ENCODE results near the gene ACOT4. TPM values are rescaled to one million over a fixed set of nuclear protein-coding genes. Genes with fewer than 3 reads are reported as not detected.
A peak's percentile ranks its signal among the peaks of the same experiment; 100 is the strongest.
"Not testable (repeated sequence)": the region's sequence is repeated elsewhere in the genome, so short reads cannot be mapped to it uniquely, and the experiment has no call there.

Gene ACOT4
- total and polyA plus RNA-seq, 7 donors: 0.11 to 2.5 (median 0.30) TPM

GRCh38 chr14:73570913-73571312, 20.8 kb upstream of the ACOT4 start:
- H3K9me3 ChIP-seq; H3K27me3 ChIP-seq (ENCODE audit: insufficient read depth in 3 of 3, low read length in 2 of 3): not testable (repeated sequence)
- 13 to 38% (median 15%) methylated on average over 7 to 8 of the region's 8 CpGs for WGBS, 3 donors
- H3K4me1 ChIP-seq: peaks cover 23% of the 10 kb centered on the region
- intact Hi-C loops (cut with DNase I): loop anchor here in 1 of 2 donors (10.0 kb wide), 1 partner anchor 46 kb away; no protein-coding TSS in a partner anchor
- peak; percentile 61 to 67 for DNase-seq
- peak overlapping the region; percentile 92 for H3K27ac ChIP-seq
- TF ChIP-seq CTCF (IDR thresholded peaks at IDR 0.05): peak; percentile 59
- ATAC-seq: peak; percentile 63 to 75 (median 72)
- H3K4me3 ChIP-seq: peak overlapping the region; percentile 77
- peaks cover 6 to 14% of the 10 kb centered on the region in 2 donors for H3K36me3 ChIP-seq (ENCODE audit: insufficient read depth in 1 of 2, low read depth in 1 of 2)

- ATAC-seq: not testable (repeated sequence)
Measured at GRCh38 chr14:73573034-73573433, 18.6 kb upstream of the ACOT4 start.

GRCh38 chr14:73573740-73574139, 17.9 kb upstream of the ACOT4 start:
- not testable (repeated sequence) for H3K9me3 ChIP-seq; H3K4me3 ChIP-seq; H3K27me3 ChIP-seq (ENCODE audit: insufficient read depth in 3 of 3, low read length in 2 of 3); DNase-seq; ATAC-seq
- intact Hi-C loops (cut with DNase I): loop anchor here in 1 of 2 donors (10.0 kb wide), 1 partner anchor 49 kb away; no protein-coding TSS in a partner anchor
- 78 to 84% (median 79%) methylated on average over 4 of the region's 4 CpGs for WGBS, 3 donors
- peaks cover 17% of the 10 kb centered on the region for H3K4me1 ChIP-seq
- H3K27ac ChIP-seq: peak overlapping the region; percentile 36
- H3K36me3 ChIP-seq (ENCODE audit: insufficient read depth in 1 of 2, low read depth in 1 of 2): peaks cover 6 to 26% of the 10 kb centered on the region in 2 donors

More at GRCh38 chr14:73573034-73573433, 18.6 kb upstream of the ACOT4 start:
- intact Hi-C loops (cut with DNase I): loop anchor here in 1 of 2 donors (10.0 kb wide), 1 partner anchor 48 kb away; no protein-coding TSS in a partner anchor
- H3K27me3 ChIP-seq (ENCODE audit: insufficient read depth in 3 of 3, low read length in 2 of 3); H3K9me3 ChIP-seq; H3K4me3 ChIP-seq; DNase-seq: not testable (repeated sequence)
- WGBS, 3 donors: 58 to 78% (median 58%) methylated on average over 5 of the region's 5 CpGs
- H3K36me3 ChIP-seq (ENCODE audit: insufficient read depth in 1 of 2, low read depth in 1 of 2): peaks cover 6 to 19% of the 10 kb centered on the region in 2 donors
- peak overlapping the region; percentile 36 for H3K27ac ChIP-seq
- H3K4me1 ChIP-seq: peaks cover 23% of the 10 kb centered on the region

- not testable (repeated sequence) for ATAC-seq; DNase-seq; H3K4me3 ChIP-seq; H3K27me3 ChIP-seq (ENCODE audit: insufficient read depth in 3 of 3, low read length in 2 of 3); H3K9me3 ChIP-seq
- 89 to 98% (median 91%) methylated on average over 7 of the region's 7 CpGs for WGBS, 3 donors
- Histone ChIP-seq H3K27ac (peak overlapping the region; percentile 9), H3K4me1 (peaks cover 17% of the 10 kb centered on the region), H3K36me3 (ENCODE audit: insufficient read depth in 1 of 2, low read depth in 1 of 2) (peaks cover 6 to 26% of the 10 kb centered on the region in 2 donors)
- intact Hi-C loops (cut with DNase I): loop anchor here in 1 of 2 donors (10.0 kb wide), 1 partner anchor 49 kb away; no protein-coding TSS in a partner anchor
Measured at GRCh38 chr14:73574251-73574650, 17.4 kb upstream of the ACOT4 start.

- Histone ChIP-seq H3K27me3 (ENCODE audit: insufficient read depth in 3 of 3, low read length in 2 of 3) (no peaks in the 10 kb centered on the region), H3K36me3 (ENCODE audit: insufficient read depth in 1 of 2, low read depth in 1 of 2) (peaks cover 6 to 33% of the 10 kb centered on the region in 2 donors), H3K4me3 (no peak overlapping the region), H3K27ac (peak overlapping the region; percentile 23), H3K9me3 (no peaks in the 10 kb centered on the region), H3K4me1 (peaks cover 11% of the 10 kb centered on the region)
- no peak for TF ChIP-seq CTCF (IDR thresholded peaks at IDR 0.05)
- no peak for ATAC-seq
- DNase-seq: no peak
- WGBS, 3 donors: 82 to 87% (median 84%) methylated on average over 3 of the region's 3 CpGs
- intact Hi-C loops (cut with DNase I): loop anchor here in 1 of 2 donors (10.0 kb wide), 1 partner anchor 52 kb away; no protein-coding TSS in a partner anchor
Measured at GRCh38 chr14:73576391-73576790, 15.3 kb upstream of the ACOT4 start.

GRCh38 chr14:73577214-73577613, 14.5 kb upstream of the ACOT4 start:
- DNase-seq; H3K27me3 ChIP-seq (ENCODE audit: insufficient read depth in 3 of 3, low read length in 2 of 3); H3K4me3 ChIP-seq; H3K9me3 ChIP-seq: not testable (repeated sequence)
- Histone ChIP-seq H3K27ac (peak overlapping the region; percentile 61), H3K4me1 (peaks cover 11% of the 10 kb centered on the region), H3K36me3 (ENCODE audit: insufficient read depth in 1 of 2, low read depth in 1 of 2) (peaks cover 6 to 35% of the 10 kb centered on the region in 2 donors)
- WGBS, 3 donors: 44 to 86% (median 64%) methylated on average over 2 of the region's 2 CpGs
- ATAC-seq: peak; percentile 94 to 97 (median 96)
- intact Hi-C loops (cut with DNase I): loop anchor here in 1 of 2 donors (10.0 kb wide), 1 partner anchor 52 kb away; no protein-coding TSS in a partner anchor

- DNase-seq; H3K9me3 ChIP-seq; H3K4me1 ChIP-seq; ATAC-seq; intact Hi-C loops (cut with DNase I); H3K27ac ChIP-seq; H3K4me3 ChIP-seq; H3K27me3 ChIP-seq (ENCODE audit: insufficient read depth in 3 of 3, low read length in 2 of 3): not testable (repeated sequence)
- WGBS, 3 donors: 87 to 92% (median 88%) methylated on average over 10 of the region's 11 CpGs
- peaks cover 0 to 22% of the 10 kb centered on the region in 2 donors for H3K36me3 ChIP-seq (ENCODE audit: insufficient read depth in 1 of 2, low read depth in 1 of 2)
Measured at GRCh38 chr14:73582102-73582979, 9.3 kb upstream of the ACOT4 start.
